ENCODE measurements around the gene ATP9B.
A peak's percentile ranks its signal among the peaks of the same experiment; 100 is the strongest.

The ATP9B gene

DNA sequence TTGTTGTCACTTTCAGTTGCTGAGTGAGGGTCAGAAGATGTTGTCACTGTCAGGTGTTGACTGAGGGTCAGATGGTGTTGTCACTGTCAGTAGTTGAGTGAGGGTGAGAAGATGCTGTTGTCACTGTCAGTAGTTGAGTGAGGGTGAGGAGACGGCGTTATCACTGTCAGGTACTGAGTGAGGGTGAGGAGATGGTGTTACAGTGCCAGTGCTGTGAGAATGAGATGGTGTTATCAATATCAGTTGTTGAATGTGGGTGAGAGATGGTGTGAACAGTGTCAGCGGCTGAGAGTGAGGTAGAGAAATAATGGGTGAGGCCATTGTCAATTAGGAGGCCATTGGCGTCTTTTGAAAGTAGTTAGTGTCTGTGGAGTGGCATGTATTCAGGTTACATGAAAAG lies 1.6 kb upstream of the ATP9B start:
- no peak overlapping the region for H3K56ac ChIP-seq (ENCODE audit: low read length)

DNA sequence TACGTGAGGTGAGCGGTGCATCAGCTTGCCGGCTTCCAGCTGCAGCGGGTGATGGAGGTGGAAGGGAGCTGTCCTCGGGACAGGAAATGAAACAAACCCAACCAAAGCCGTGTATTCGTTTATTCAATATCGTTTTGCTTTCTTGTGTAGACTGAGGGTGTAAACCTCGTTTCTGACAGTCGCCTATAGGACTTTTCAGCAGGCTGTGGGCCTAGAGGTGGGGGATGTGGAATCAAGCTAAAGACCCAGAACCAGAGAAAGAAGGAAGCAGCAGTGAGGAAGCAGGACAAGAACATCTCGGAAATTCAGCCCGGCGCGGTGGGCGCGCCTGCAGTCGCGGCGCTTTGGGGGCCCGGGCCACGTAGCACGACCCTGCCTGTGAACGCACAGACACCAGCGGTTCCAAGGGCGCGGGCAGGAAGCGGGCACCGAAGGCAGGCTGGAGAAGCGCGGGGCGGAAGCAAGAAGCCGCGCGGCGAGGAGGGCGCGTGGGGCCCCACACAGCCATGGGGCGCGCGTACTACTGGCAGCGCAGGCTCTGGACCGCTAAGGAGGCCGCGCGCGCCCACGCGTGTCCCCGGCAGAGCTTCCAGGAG lies 755 bp upstream of the ATP9B start:
- Histone ChIP-seq H3K4me3 (ENCODE audit: low read length) (no peak overlapping the region), H3K79me2 (ENCODE audit: control insufficient read depth, insufficient read depth, low read length) (peaks cover 12% of the 10 kb centered on the region), H2AK5ac (ENCODE audit: low read length) (no peak overlapping the region), H3K79me1 (ENCODE audit: low read length) (peaks cover 3% of the 10 kb centered on the region), H3K4me1 (ENCODE audit: control insufficient read depth, low read depth, low read length) (peaks cover 2% of the 10 kb centered on the region), H3K9ac (ENCODE audit: low read length) (peak overlapping the region; percentile 49), H2BK120ac (ENCODE audit: low read depth, low read length) (no peak overlapping the region), H4K5ac (ENCODE audit: low read length) (no peak overlapping the region), H3K23ac (ENCODE audit: low read length) (no peak overlapping the region), H3K36me3 (ENCODE audit: control insufficient read depth, insufficient read depth, low read length) (no peaks in the 10 kb centered on the region), H2BK15ac (replicated peaks; ENCODE audit: low read depth) (no peak overlapping the region), H3K18ac (ENCODE audit: low read length) (no peak overlapping the region), H4K8ac (ENCODE audit: low read depth, low read length) (peak overlapping the region; percentile 60), H3K27me3 (ENCODE audit: insufficient read depth, low read length, poor library complexity) (no peaks in the 10 kb centered on the region), H3K56ac (ENCODE audit: low read length) (peak overlapping the region; percentile 60), H3K4me2 (ENCODE audit: low read length) (peak overlapping the region; percentile 20), H3K27ac (ENCODE audit: low read depth, low read length) (no peak overlapping the region), H2BK5ac (ENCODE audit: low read length) (no peak overlapping the region), H3K4ac (ENCODE audit: low read depth, low read length) (peak overlapping the region; percentile 4)
- WGBS (ENCODE audit: extremely low coverage, insufficient coverage, low lambda C conversion rate), result no CpG with 5 or more reads among the region's 49 CpGs
- peak; percentile 10 for DNase-seq

More for the DNA sequence above, 1.6 kb upstream of the ATP9B start:
- H3K4me2 ChIP-seq (ENCODE audit: low read length), result no peak overlapping the region
- H2BK15ac ChIP-seq (replicated peaks; ENCODE audit: low read depth), result no peak overlapping the region
- peaks cover 3% of the 10 kb centered on the region for H3K79me1 ChIP-seq (ENCODE audit: low read length)
- peaks cover 10% of the 10 kb centered on the region for H3K79me2 ChIP-seq (ENCODE audit: control insufficient read depth, insufficient read depth, low read length)
- H3K27ac ChIP-seq (ENCODE audit: low read depth, low read length), result no peak overlapping the region
- H3K4ac ChIP-seq (ENCODE audit: low read depth, low read length), result no peak overlapping the region
- H2BK120ac ChIP-seq (ENCODE audit: low read depth, low read length), result no peak overlapping the region
- no peak overlapping the region for H4K5ac ChIP-seq (ENCODE audit: low read length)
- H3K4me3 ChIP-seq (ENCODE audit: low read length), result no peak overlapping the region
- H3K23ac ChIP-seq (ENCODE audit: low read length), result no peak overlapping the region
- no CpG with 5 or more reads among the region's 4 CpGs for WGBS (ENCODE audit: extremely low coverage, insufficient coverage, low lambda C conversion rate)
- no peaks in the 10 kb centered on the region for H3K27me3 ChIP-seq (ENCODE audit: insufficient read depth, low read length, poor library complexity)
- no peak overlapping the region for H4K8ac ChIP-seq (ENCODE audit: low read depth, low read length)
- DNase-seq, result no peak
- H3K9ac ChIP-seq (ENCODE audit: low read length), result no peak overlapping the region
- no peaks in the 10 kb centered on the region for H3K36me3 ChIP-seq (ENCODE audit: control insufficient read depth, insufficient read depth, low read length)
- H3K18ac ChIP-seq (ENCODE audit: low read length), result no peak overlapping the region
- no peak overlapping the region for H2BK5ac ChIP-seq (ENCODE audit: low read length)
- no peak overlapping the region for H2AK5ac ChIP-seq (ENCODE audit: low read length)
- H3K4me1 ChIP-seq (ENCODE audit: control insufficient read depth, low read depth, low read length), result peaks cover 2% of the 10 kb centered on the region

DNA sequence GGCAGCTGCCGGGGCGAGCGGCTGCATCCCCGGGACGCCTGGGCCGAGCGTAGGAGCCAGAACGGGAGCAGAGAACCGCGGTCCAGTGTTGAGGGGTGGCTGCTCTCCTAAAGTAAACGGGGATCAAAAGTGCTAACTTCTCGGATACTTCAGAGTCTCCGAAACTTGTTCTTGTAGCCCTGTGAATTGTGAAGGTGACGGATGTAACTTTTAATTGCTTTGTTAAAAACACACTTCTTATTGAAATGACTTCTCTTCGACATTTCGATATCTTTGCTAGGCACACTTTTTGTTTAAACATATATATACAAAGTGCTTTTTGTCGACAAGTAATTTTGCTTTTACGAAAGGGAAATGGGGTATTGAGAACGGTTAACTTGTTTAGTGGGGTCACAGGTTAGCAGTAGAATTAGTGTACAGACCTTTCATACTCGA lies 540 bp downstream of the ATP9B start:
- peaks cover 5% of the 10 kb centered on the region for H3K79me1 ChIP-seq (ENCODE audit: low read length)
- peaks cover 20% of the 10 kb centered on the region for H3K79me2 ChIP-seq (ENCODE audit: control insufficient read depth, insufficient read depth, low read length)
- no peak for DNase-seq
- no peak overlapping the region for H4K5ac ChIP-seq (ENCODE audit: low read length)
- H3K27me3 ChIP-seq (ENCODE audit: insufficient read depth, low read length, poor library complexity), result no peaks in the 10 kb centered on the region
- no CpG with 5 or more reads among the region's 20 CpGs for WGBS (ENCODE audit: extremely low coverage, insufficient coverage, low lambda C conversion rate)
- peak overlapping the region; percentile 50 for H3K4me2 ChIP-seq (ENCODE audit: low read length)
- no peak overlapping the region for H2AK5ac ChIP-seq (ENCODE audit: low read length)
- no peak overlapping the region for H2BK15ac ChIP-seq (replicated peaks; ENCODE audit: low read depth)
- H3K4ac ChIP-seq (ENCODE audit: low read depth, low read length), result no peak overlapping the region
- H3K23ac ChIP-seq (ENCODE audit: low read length), result no peak overlapping the region
- H3K36me3 ChIP-seq (ENCODE audit: control insufficient read depth, insufficient read depth, low read length), result no peaks in the 10 kb centered on the region
- no peak overlapping the region for H2BK120ac ChIP-seq (ENCODE audit: low read depth, low read length)
- peaks cover 2% of the 10 kb centered on the region for H3K4me1 ChIP-seq (ENCODE audit: control insufficient read depth, low read depth, low read length)
- no peak overlapping the region for H4K8ac ChIP-seq (ENCODE audit: low read depth, low read length)
- H3K18ac ChIP-seq (ENCODE audit: low read length), result peak overlapping the region; percentile 71
- H3K9ac ChIP-seq (ENCODE audit: low read length), result peak overlapping the region; percentile 88
- H3K4me3 ChIP-seq (ENCODE audit: low read length), result peak overlapping the region; percentile 72
- peak overlapping the region; percentile 70 for H3K27ac ChIP-seq (ENCODE audit: low read depth, low read length)
- no peak overlapping the region for H2BK5ac ChIP-seq (ENCODE audit: low read length)
- peak overlapping the region; percentile 95 for H3K56ac ChIP-seq (ENCODE audit: low read length)

DNA sequence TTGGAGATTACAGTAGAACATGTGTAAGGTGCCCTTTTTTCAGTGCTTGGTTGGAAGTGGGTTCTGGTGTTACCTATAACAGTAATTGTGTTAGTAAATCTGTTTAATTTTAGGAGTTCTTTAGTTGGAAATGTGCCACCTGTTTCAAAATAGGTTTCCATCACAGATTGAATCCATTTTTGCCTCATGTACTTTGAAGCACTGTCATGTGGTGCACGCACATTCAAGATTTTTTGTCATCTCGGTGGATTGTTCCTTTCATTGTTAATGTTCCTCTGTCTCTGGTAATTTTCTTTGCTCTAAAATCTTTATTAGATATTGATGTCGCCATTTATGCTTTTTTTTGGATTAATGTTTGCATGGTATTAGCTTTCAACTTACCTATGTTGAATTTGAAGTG lies 1.3 kb downstream of the ATP9B start:
- Histone ChIP-seq H3K23ac (ENCODE audit: low read length) (no peak overlapping the region), H3K36me3 (ENCODE audit: control insufficient read depth, insufficient read depth, low read length) (no peaks in the 10 kb centered on the region), H3K9ac (ENCODE audit: low read length) (no peak overlapping the region), H2BK120ac (ENCODE audit: low read depth, low read length) (no peak overlapping the region), H2BK5ac (ENCODE audit: low read length) (no peak overlapping the region), H3K4ac (ENCODE audit: low read depth, low read length) (no peak overlapping the region), H3K79me1 (ENCODE audit: low read length) (peaks cover 5% of the 10 kb centered on the region), H3K4me2 (ENCODE audit: low read length) (peak overlapping the region; percentile 15), H3K56ac (ENCODE audit: low read length) (no peak overlapping the region), H3K79me2 (ENCODE audit: control insufficient read depth, insufficient read depth, low read length) (peaks cover 24% of the 10 kb centered on the region), H3K4me3 (ENCODE audit: low read length) (no peak overlapping the region), H4K5ac (ENCODE audit: low read length) (no peak overlapping the region), H2AK5ac (ENCODE audit: low read length) (no peak overlapping the region), H3K27ac (ENCODE audit: low read depth, low read length) (no peak overlapping the region), H3K27me3 (ENCODE audit: insufficient read depth, low read length, poor library complexity) (no peaks in the 10 kb centered on the region), H4K8ac (ENCODE audit: low read depth, low read length) (no peak overlapping the region), H3K18ac (ENCODE audit: low read length) (no peak overlapping the region), H2BK15ac (replicated peaks; ENCODE audit: low read depth) (no peak overlapping the region), H3K4me1 (ENCODE audit: control insufficient read depth, low read depth, low read length) (peaks cover 2% of the 10 kb centered on the region)
- no CpG with 5 or more reads among the region's 3 CpGs for WGBS (ENCODE audit: extremely low coverage, insufficient coverage, low lambda C conversion rate)
- no peak for DNase-seq

DNA sequence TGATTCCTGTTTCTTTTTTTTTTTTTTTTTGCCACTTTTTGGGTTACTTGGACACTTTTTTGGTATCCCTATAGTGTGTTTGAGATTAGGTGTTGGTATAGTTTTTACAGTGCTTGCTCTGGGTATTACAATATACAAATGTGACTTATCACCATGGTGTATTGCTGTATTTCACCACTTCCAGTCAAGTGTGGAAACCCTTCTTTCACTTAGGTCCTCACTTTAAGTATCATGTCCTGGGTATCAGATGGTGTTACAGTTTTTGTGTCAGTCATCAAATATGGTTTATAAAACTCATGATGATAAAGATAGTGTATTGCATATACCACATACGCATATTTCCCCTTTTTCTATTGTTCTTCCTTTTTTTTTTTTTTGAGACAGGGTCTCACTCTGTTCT lies 1.8 kb downstream of the ATP9B start:
- H4K5ac ChIP-seq (ENCODE audit: low read length), result no peak overlapping the region
- H3K4ac ChIP-seq (ENCODE audit: low read depth, low read length), result no peak overlapping the region
- no peak overlapping the region for H3K23ac ChIP-seq (ENCODE audit: low read length)
- H3K9ac ChIP-seq (ENCODE audit: low read length), result no peak overlapping the region
- no peak overlapping the region for H3K56ac ChIP-seq (ENCODE audit: low read length)
- no peak overlapping the region for H3K4me2 ChIP-seq (ENCODE audit: low read length)
- no peak for DNase-seq
- no peak overlapping the region for H3K18ac ChIP-seq (ENCODE audit: low read length)
- H2BK120ac ChIP-seq (ENCODE audit: low read depth, low read length), result no peak overlapping the region
- peaks cover 2% of the 10 kb centered on the region for H3K4me1 ChIP-seq (ENCODE audit: control insufficient read depth, low read depth, low read length)
- no peak overlapping the region for H4K8ac ChIP-seq (ENCODE audit: low read depth, low read length)
- peaks cover 24% of the 10 kb centered on the region for H3K79me2 ChIP-seq (ENCODE audit: control insufficient read depth, insufficient read depth, low read length)
- H2AK5ac ChIP-seq (ENCODE audit: low read length), result no peak overlapping the region
- H3K4me3 ChIP-seq (ENCODE audit: low read length), result no peak overlapping the region
- WGBS (ENCODE audit: extremely low coverage, insufficient coverage, low lambda C conversion rate), result no CpG with 5 or more reads among the region's 1 CpG
- peaks cover 5% of the 10 kb centered on the region for H3K79me1 ChIP-seq (ENCODE audit: low read length)
- no peak overlapping the region for H2BK15ac ChIP-seq (replicated peaks; ENCODE audit: low read depth)
- H3K36me3 ChIP-seq (ENCODE audit: control insufficient read depth, insufficient read depth, low read length), result no peaks in the 10 kb centered on the region
- H2BK5ac ChIP-seq (ENCODE audit: low read length), result no peak overlapping the region
- no peak overlapping the region for H3K27ac ChIP-seq (ENCODE audit: low read depth, low read length)
- H3K27me3 ChIP-seq (ENCODE audit: insufficient read depth, low read length, poor library complexity), result no peaks in the 10 kb centered on the region
